Measurements from ENCODE around the gene STAG1. TPM values are rescaled to one million over a fixed set of nuclear protein-coding genes. Genes with fewer than 3 reads are reported as not detected.

STAG1 gene
- total and polyA plus RNA-seq, 9 of the 15 experiments (the other 6 are each of a cell fraction or from before 2014, with no cell fraction given), result 2.7 to 17.7 (median 8.8) TPM

DNA sequence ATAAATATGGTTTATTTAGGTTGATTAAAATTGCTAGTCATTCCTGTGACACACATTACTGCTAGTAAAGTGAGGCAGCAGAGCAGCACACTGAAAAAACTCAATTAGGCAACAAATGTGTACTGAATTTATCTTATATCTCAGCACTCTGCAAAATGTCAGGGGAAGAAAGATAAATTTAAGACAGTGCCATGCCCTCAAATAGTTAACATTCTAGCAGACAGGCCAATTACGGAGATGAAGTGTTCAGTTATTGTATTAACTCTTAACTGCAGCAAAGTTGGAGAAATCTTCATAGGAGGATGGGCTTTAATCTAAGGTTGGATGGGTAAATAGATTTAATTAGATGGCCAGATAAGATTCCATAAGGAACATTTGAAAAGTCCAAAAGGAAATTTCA, 374.2 kb downstream of the STAG1 start:
- intact Hi-C loops (cut with micrococcal nuclease) (no loop called here), in situ Hi-C loops (cut with MboI) (loop anchor here (25.0 kb wide), 1 partner anchor 634 kb away; no protein-coding TSS in a partner anchor)
- Histone ChIP-seq H3K9me1 (ENCODE audit: control insufficient read depth, insufficient read depth, low read length) (no peaks in the 10 kb centered on the region), H3K4me2 (ENCODE audit: insufficient read depth, low read length) (no peak overlapping the region), H2AFZ (ENCODE audit: low read depth, low read length) (no peak overlapping the region), H3K4me1 (replicated peaks in 1 of 2; ENCODE audit: control insufficient read depth in 2 of 2, insufficient read depth in 2 of 2, low read length in 2 of 2) (no peaks in the 10 kb centered on the region), H3K36me3 (ENCODE audit: control insufficient read depth, insufficient read depth, low read length) (0 out of 3 replicates have a peak, but pooled peaks cover 3% of the 10 kb centered on the region), H3K4me3 (no peak overlapping the region), H4K20me1 (replicated peaks; ENCODE audit: control insufficient read depth, insufficient read depth, low read length) (no peaks in the 10 kb centered on the region), H3K9me3 (replicated peaks; ENCODE audit: control insufficient read depth, insufficient read depth, low read depth, low read length) (no peaks in the 10 kb centered on the region), H3K27ac (ENCODE audit: extremely low read depth, low read depth, low read length) (no peak overlapping the region), H3K9ac (ENCODE audit: insufficient read depth in 1 of 2, low read depth in 2 of 2, low read length in 2 of 2) (no peak overlapping the region), H3K27me3 (ENCODE audit: control insufficient read depth in 2 of 2, insufficient read depth in 2 of 2, low read length in 2 of 2) (no peaks in the 10 kb centered on the region), H3K79me2 (ENCODE audit: control insufficient read depth, insufficient read depth, low read length) (no peaks in the 10 kb centered on the region)
- no TSS peak for BruUV-seq (replicated peaks)
- CTCF ChIA-PET (ENCODE audit: low intra/inter-chr PET ratio), result no interaction called here
- TF ChIP-seq POLR3G (IDR thresholded peaks at IDR 0.05; ENCODE audit: extremely low read depth, insufficient read length, insufficient replicate concordance) (no peak), NCOA2 (IDR thresholded peaks at IDR 0.05; ENCODE audit: partially characterized antibody in 2 of 2) (no peak), BCL6 (CRISPR knock-in tag; IDR thresholded peaks at IDR 0.05) (no peak)
- FAIRE-seq (no peak), DNase-seq (ENCODE audit: extremely low read depth in 1 of 4, low spot score in 3 of 4) (no peak), ATAC-seq (no peak)
- WGBS (ENCODE audit: insufficient coverage, low coverage, missing lambda C conversion rate), result 85% methylated on average over 1 of the region's 1 CpG
- POLR2A ChIA-PET, result no interaction called here

- Histone ChIP-seq H3K36me3 (ENCODE audit: control insufficient read depth, insufficient read depth, low read length) (0 out of 3 replicates have a peak, but pooled peaks cover 3% of the 10 kb centered on the region), H3K4me2 (ENCODE audit: insufficient read depth, low read length) (no peak overlapping the region), H3K79me2 (ENCODE audit: control insufficient read depth, insufficient read depth, low read length) (no peaks in the 10 kb centered on the region), H2AFZ (ENCODE audit: low read depth, low read length) (no peak overlapping the region), H3K9me3 (replicated peaks; ENCODE audit: control insufficient read depth, insufficient read depth, low read depth, low read length) (no peaks in the 10 kb centered on the region), H3K27ac (ENCODE audit: extremely low read depth, low read depth, low read length) (no peak overlapping the region), H3K9ac (ENCODE audit: insufficient read depth in 1 of 2, low read depth in 2 of 2, low read length in 2 of 2) (no peak overlapping the region), H3K9me1 (ENCODE audit: control insufficient read depth, insufficient read depth, low read length) (no peaks in the 10 kb centered on the region), H3K4me1 (replicated peaks in 1 of 2; ENCODE audit: control insufficient read depth in 2 of 2, insufficient read depth in 2 of 2, low read length in 2 of 2) (no peaks in the 10 kb centered on the region), H3K27me3 (ENCODE audit: control insufficient read depth in 2 of 2, insufficient read depth in 2 of 2, low read length in 2 of 2) (no peaks in the 10 kb centered on the region), H4K20me1 (replicated peaks; ENCODE audit: control insufficient read depth, insufficient read depth, low read length) (no peaks in the 10 kb centered on the region), H3K4me3 (no peak overlapping the region)
- FAIRE-seq (no peak), ATAC-seq (no peak), DNase-seq (ENCODE audit: extremely low read depth in 1 of 4, low spot score in 3 of 4) (no peak)
- BruUV-seq (replicated peaks), result no TSS peak
- 79% methylated on average over 2 of the region's 2 CpGs for WGBS (ENCODE audit: insufficient coverage, low coverage, missing lambda C conversion rate)
- intact Hi-C loops (cut with micrococcal nuclease) (no loop called here), in situ Hi-C loops (cut with MboI) (loop anchor here (25.0 kb wide), 1 partner anchor 635 kb away; no protein-coding TSS in a partner anchor)
- CTCF ChIA-PET (ENCODE audit: low intra/inter-chr PET ratio), result no interaction called here
- POLR2A ChIA-PET, result no interaction called here
- TF ChIP-seq, protein P1, sequence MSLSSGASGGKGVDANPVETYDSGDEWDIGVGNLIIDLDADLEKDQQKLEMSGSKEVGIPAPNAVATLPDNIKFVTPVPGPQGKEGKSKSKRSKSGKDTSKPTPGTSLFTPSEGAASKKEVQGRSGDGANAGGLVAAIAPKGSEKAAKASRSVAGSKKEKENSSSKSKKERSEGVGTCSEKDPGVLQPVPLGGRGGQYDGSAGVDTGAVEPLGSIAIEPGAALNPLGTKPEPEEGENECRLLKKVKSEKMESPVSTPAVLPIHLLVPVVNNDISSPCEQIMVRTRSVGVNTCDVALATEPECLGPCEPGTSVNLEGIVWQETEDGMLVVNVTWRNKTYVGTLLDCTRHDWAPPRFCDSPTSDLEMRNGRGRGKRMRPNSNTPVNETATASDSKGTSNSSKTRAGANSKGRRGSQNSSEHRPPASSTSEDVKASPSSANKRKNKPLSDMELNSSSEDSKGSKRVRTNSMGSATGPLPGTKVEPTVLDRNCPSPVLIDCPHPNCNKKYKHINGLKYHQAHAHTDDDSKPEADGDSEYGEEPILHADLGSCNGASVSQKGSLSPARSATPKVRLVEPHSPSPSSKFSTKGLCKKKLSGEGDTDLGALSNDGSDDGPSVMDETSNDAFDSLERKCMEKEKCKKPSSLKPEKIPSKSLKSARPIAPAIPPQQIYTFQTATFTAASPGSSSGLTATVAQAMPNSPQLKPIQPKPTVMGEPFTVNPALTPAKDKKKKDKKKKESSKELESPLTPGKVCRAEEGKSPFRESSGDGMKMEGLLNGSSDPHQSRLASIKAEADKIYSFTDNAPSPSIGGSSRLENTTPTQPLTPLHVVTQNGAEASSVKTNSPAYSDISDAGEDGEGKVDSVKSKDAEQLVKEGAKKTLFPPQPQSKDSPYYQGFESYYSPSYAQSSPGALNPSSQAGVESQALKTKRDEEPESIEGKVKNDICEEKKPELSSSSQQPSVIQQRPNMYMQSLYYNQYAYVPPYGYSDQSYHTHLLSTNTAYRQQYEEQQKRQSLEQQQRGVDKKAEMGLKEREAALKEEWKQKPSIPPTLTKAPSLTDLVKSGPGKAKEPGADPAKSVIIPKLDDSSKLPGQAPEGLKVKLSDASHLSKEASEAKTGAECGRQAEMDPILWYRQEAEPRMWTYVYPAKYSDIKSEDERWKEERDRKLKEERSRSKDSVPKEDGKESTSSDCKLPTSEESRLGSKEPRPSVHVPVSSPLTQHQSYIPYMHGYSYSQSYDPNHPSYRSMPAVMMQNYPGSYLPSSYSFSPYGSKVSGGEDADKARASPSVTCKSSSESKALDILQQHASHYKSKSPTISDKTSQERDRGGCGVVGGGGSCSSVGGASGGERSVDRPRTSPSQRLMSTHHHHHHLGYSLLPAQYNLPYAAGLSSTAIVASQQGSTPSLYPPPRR (CRISPR knock-in tag; IDR thresholded peaks at IDR 0.05; ENCODE audit: borderline replicate concordance), result no peak
- TF ChIP-seq MYC (IDR thresholded peaks at IDR 0.05; ENCODE audit: low read depth, low read length) (no peak), MYC (CRISPR knock-in tag; IDR thresholded peaks at IDR 0.05; ENCODE audit: borderline replicate concordance, low read depth) (no peak), SNIP1 (IDR thresholded peaks at IDR 0.05; ENCODE audit: low read depth) (no peak), PPARD (CRISPR knock-in tag; IDR thresholded peaks at IDR 0.05) (no peak), NONO (IDR thresholded peaks at IDR 0.05; ENCODE audit: low read depth in 2 of 2, low read length in 1 of 2) (no peak), CBX3 (IDR thresholded peaks at IDR 0.05; ENCODE audit: borderline replicate concordance in 1 of 2, low read length in 2 of 2) (no peak), ZFX (CRISPR knock-in tag; IDR thresholded peaks at IDR 0.05) (no peak), CC2D1A (IDR thresholded peaks at IDR 0.05) (no peak), MIER1 (IDR thresholded peaks at IDR 0.05; ENCODE audit: low read depth) (no peak)
Observed at GRCh38 chr3:136377508-136377907, 374.7 kb downstream of the STAG1 start.

All from K562 (cell line).